Left lung (tissue), 10 donors: ENCODE measurements around the gene RHEB. TPM values are rescaled to one million over a fixed set of nuclear protein-coding genes. Genes with fewer than 3 reads are reported as not detected.

Experiments used
- ATAC-seq: fragments of 200-7000 bp; cut with Tn5 transposase; one replicate; pipeline ENCODE4 v1.9.1; 2020; ENCODE audit warnings: moderate library complexity
- DNase-seq, 4 donors: peaks; one replicate each; pipeline ENCODE4 v3.0.0-alpha.2; 2013 to 2020
- H3K27ac ChIP-seq, 2 donors: fragments of 200-600 bp; sonication (generic) in 1 of 2; one replicate each; pipeline versions ENCODE4 v1.5.0 to v1.8.0; 2020 to 2021
- H3K27me3 ChIP-seq, 2 donors: fragments of 200-600 bp; sonication (generic) in 1 of 2; one replicate each; pipeline versions ENCODE4 v1.5.0 to v1.8.0; 2020 to 2021
- H3K36me3 ChIP-seq, 2 donors: fragments of 200-600 bp; sonication (generic) in 1 of 2; one replicate each; pipeline versions ENCODE4 v1.5.0 to v1.8.0; 2020 to 2021
- H3K4me1 ChIP-seq, 2 donors: fragments of 200-600 bp; one replicate each; pipeline ENCODE4 v1.8.0; 2021
- H3K4me3 ChIP-seq, 2 donors: fragments of 200-600 bp; sonication (generic) in 1 of 2; one replicate each; pipeline versions ENCODE4 v1.5.0 to v1.8.0; 2020 to 2021; ENCODE audit warnings: mild to moderate bottlenecking in 1 of 2
- H3K9me3 ChIP-seq, 2 donors: fragments of 200-600 bp; sonication (generic) in 1 of 2; one replicate each; pipeline versions ENCODE4 v1.5.0 to v1.8.0; 2020 to 2021
- CTCF ChIP-seq, 2 donors: fragments of 200-600 bp; sonication (generic) in 1 of 2; IDR thresholded peaks; one replicate each; pipeline versions ENCODE4 v1.5.0 to v1.8.0; 2021; ENCODE audit warnings: antibody characterized with exemption in 2 of 2
- intact Hi-C, 2 donors: fragments of 100-400 bp; cut with DNase I; formaldehyde crosslinking; loops; one replicate each; pipeline versions ENCODE4 v1.11.2 to v1.14.2; 2022
- polyA plus RNA-seq, 6 donors: library from polyadenylated mRNA; unstranded; fragments of 120-200 nt; gene quantifications; one replicate each; pipeline ENCODE4 v1.2.1, GENCODE V29; 2013; ENCODE audit not compliant: insufficient read length in 6 of 6
- total RNA-seq, 2 donors: library from RNA; stranded (reverse); fragmentation: NEBNext Ultra II Directional; extraction: Animal tissue kit (Norgen Biotek cat#: 25700); gene quantifications; one replicate each; pipeline ENCODE4 v1.2.1, GENCODE V29; 2021
- donor health status: DM: no; HTN: yes; CAD: no.
- donor health status: DM: no; HTN: no; CAD: no.

The RHEB gene
- total and polyA plus RNA-seq, 8 donors, result 85.3 to 110 (median 105) TPM

GRCh38 chr7:151433721-151434400 is 85.8 kb downstream of the RHEB start:
- Histone ChIP-seq H3K4me1 (peaks cover 11 to 14% of the 10 kb centered on the region in 2 donors), H3K27ac (no peak overlapping the region), H3K9me3 (no peaks in the 10 kb centered on the region), H3K4me3 (no peak overlapping the region), H3K27me3 (peaks cover 0 to 21% of the 10 kb centered on the region in 2 donors), H3K36me3 (no peaks in the 10 kb centered on the region)
- DNase-seq (peak in 1 of 4 donors; percentile 30), ATAC-seq (no peak)
- no peak for TF ChIP-seq CTCF (IDR thresholded peaks at IDR 0.05)
- intact Hi-C loops, result no loop called here

- no peak overlapping the region for H3K27ac ChIP-seq
- H3K4me1 ChIP-seq, result peaks cover 19 to 20% of the 10 kb centered on the region in 2 donors
- no peak for ATAC-seq
- DNase-seq, result peak in 1 of 4 donors; percentile 20
- H3K9me3 ChIP-seq, result no peaks in the 10 kb centered on the region
- H3K36me3 ChIP-seq, result no peaks in the 10 kb centered on the region
- H3K27me3 ChIP-seq, result peaks cover 0 to 11% of the 10 kb centered on the region in 2 donors
- peak in 1 of 2 donors; percentile 20 for TF ChIP-seq CTCF (IDR thresholded peaks at IDR 0.05)
- H3K4me3 ChIP-seq, result no peak overlapping the region
- intact Hi-C loops, result no loop called here
Measured at GRCh38 chr7:151432658-151433521, 86.8 kb downstream of the RHEB start.

GRCh38 chr7:151431768-151432311 is 87.9 kb downstream of the RHEB start:
- no peak for ATAC-seq
- TF ChIP-seq CTCF (IDR thresholded peaks at IDR 0.05), result no peak
- DNase-seq, result peak in 1 of 4 donors; percentile 26
- H3K4me3 ChIP-seq, result no peak overlapping the region
- H3K27ac ChIP-seq, result no peak overlapping the region
- peaks cover 0 to 15% of the 10 kb centered on the region in 2 donors for H3K27me3 ChIP-seq
- H3K4me1 ChIP-seq, result peaks cover 26 to 28% of the 10 kb centered on the region in 2 donors
- no peaks in the 10 kb centered on the region for H3K9me3 ChIP-seq
- no peaks in the 10 kb centered on the region for H3K36me3 ChIP-seq
- intact Hi-C loops, result no loop called here

- no peak for TF ChIP-seq CTCF (IDR thresholded peaks at IDR 0.05)
- Histone ChIP-seq H3K4me1 (peaks cover 28% of the 10 kb centered on the region in 2 donors), H3K36me3 (no peaks in the 10 kb centered on the region), H3K9me3 (no peaks in the 10 kb centered on the region), H3K4me3 (no peak overlapping the region), H3K27ac (no peak overlapping the region), H3K27me3 (peaks cover 0 to 16% of the 10 kb centered on the region in 2 donors)
- DNase-seq (peak in 1 of 4 donors; percentile 29), ATAC-seq (no peak)
- intact Hi-C loops, result no loop called here
Measured at GRCh38 chr7:151431281-151431767, 88.4 kb downstream of the RHEB start.
